HG03439 (cell line): ENCODE results near the gene AUTS2.
A peak's percentile ranks its signal among the peaks of the same experiment; 100 is the strongest.

ENCODE experiments used
- ATAC-seq: cut with Tn5 transposase; IDR thresholded peaks from one replicate; pipeline ENCODE4 v1.9.1; 2021; ENCODE audit warnings: mild to moderate bottlenecking, moderate library complexity; ENCODE audit not compliant: unreplicated experiment

Gene AUTS2

GRCh38 chr7:70214071-70214470, 615.8 kb downstream of the AUTS2 start:
- no peak for ATAC-seq

GRCh38 chr7:70215491-70215890, 617.2 kb downstream of the AUTS2 start:
- no peak for ATAC-seq

GRCh38 chr7:70217571-70217970, 619.3 kb downstream of the AUTS2 start:
- no peak for ATAC-seq

- ATAC-seq = no peak
Measured at GRCh38 chr7:70218006-70218405, 619.7 kb downstream of the AUTS2 start.

GRCh38 chr7:70219061-70219460, 620.8 kb downstream of the AUTS2 start:
- ATAC-seq = no peak

- ATAC-seq = no peak
Measured at GRCh38 chr7:70229242-70229641, 631.0 kb downstream of the AUTS2 start.

GRCh38 chr7:70230761-70231160, 632.5 kb downstream of the AUTS2 start:
- no peak for ATAC-seq

- no peak for ATAC-seq
Measured at GRCh38 chr7:70233776-70234175, 635.5 kb downstream of the AUTS2 start.

GRCh38 chr7:70237256-70237655, 639.0 kb downstream of the AUTS2 start:
- ATAC-seq = no peak

GRCh38 chr7:70237831-70238575, 639.7 kb downstream of the AUTS2 start:
- peak; percentile 98 for ATAC-seq

GRCh38 chr7:70239918-70240317, 641.6 kb downstream of the AUTS2 start:
- no peak for ATAC-seq

- no peak for ATAC-seq
Measured at GRCh38 chr7:70240873-70241272, 642.6 kb downstream of the AUTS2 start.

GRCh38 chr7:70241536-70242175, 643.4 kb downstream of the AUTS2 start:
- no peak for ATAC-seq

- ATAC-seq = no peak
Measured at GRCh38 chr7:70242826-70243225, 644.6 kb downstream of the AUTS2 start.

- ATAC-seq = no peak
Measured at GRCh38 chr7:70243443-70243842, 645.2 kb downstream of the AUTS2 start.

- no peak for ATAC-seq
Measured at GRCh38 chr7:70257921-70258320, 659.6 kb downstream of the AUTS2 start.

- no peak for ATAC-seq
Measured at GRCh38 chr7:70259502-70259901, 661.2 kb downstream of the AUTS2 start.

GRCh38 chr7:70263471-70264255, 665.4 kb downstream of the AUTS2 start:
- ATAC-seq = no peak

GRCh38 chr7:70266186-70266585, 667.9 kb downstream of the AUTS2 start:
- no peak for ATAC-seq

- ATAC-seq = no peak
Measured at GRCh38 chr7:70267381-70268120, 669.3 kb downstream of the AUTS2 start.

- ATAC-seq = no peak
Measured at GRCh38 chr7:70268179-70268578, 669.9 kb downstream of the AUTS2 start.
